Endothelial cell of umbilical vein (primary cell): ENCODE data around the gene FILIP1L. TPM values are rescaled to one million over a fixed set of nuclear protein-coding genes. Genes with fewer than 3 reads are reported as not detected.

Experiments used
- BruUV-seq: library from RNA; stranded (reverse); fragments of 400-500 nt; replicated peaks from 2 replicates; lab custom pipeline; 2021; lab: Mats Ljungman, UMichigan
- CTCF ChIA-PET: fragments of 300-600, 350-600 bp; sonication (Branson Sonifier 250); formaldehyde crosslinking; loops from one replicate; lab custom pipeline; 2021; ENCODE audit warnings: antibody characterized with exemption, inconsistent platforms; lab: Charles Lee
- POLR2A ChIA-PET: fragments of 300-600, 350-600 bp; sonication (Branson Sonifier 250); formaldehyde crosslinking; loops from one replicate; lab custom pipeline; 2021; ENCODE audit warnings: antibody characterized with exemption, inconsistent platforms; lab: Charles Lee
- DNase-seq: peaks from one replicate; pipeline ENCODE4 v3.0.0-alpha.2; 2011; ENCODE audit warnings: low read depth, low spot score
- FAIRE-seq: peaks from 2 replicates; lab custom pipeline; 2011; peaks lifted over from hg19 to GRCh38; lab: Jason Lieb, UNC
- H2AFZ ChIP-seq: 2 replicates; pipeline ENCODE4 v1.6.0; 2012; ENCODE audit warnings: low read depth, low read length, control low read depth, inconsistent platforms
- H3K27ac ChIP-seq: 2 replicates; pipeline ENCODE4 v1.5.1; 2011; ENCODE audit warnings: low read depth, mild to moderate bottlenecking, control low read depth, low read length, moderate library complexity; ENCODE audit not compliant: insufficient read depth
- H3K27me3 ChIP-seq, 2 experiments: 2 replicates each; pipeline versions ENCODE4 v1.6.0 to v1.6.1; 2011; ENCODE audit warnings: low read length in 2 of 2, mixed read lengths in 1 of 2; ENCODE audit not compliant: control insufficient read depth in 2 of 2, insufficient read depth in 2 of 2
- H3K36me3 ChIP-seq, 2 experiments: 2 replicates in 1 of 2; 3 replicates in 1 of 2; pipeline ENCODE4 v1.5.1; 2011; ENCODE audit warnings: low read length in 2 of 2, mild to moderate bottlenecking in 1 of 2, moderate library complexity in 1 of 2; ENCODE audit not compliant: control insufficient read depth in 2 of 2, insufficient read depth in 2 of 2; ENCODE audit errors: extremely low read depth in 1 of 2
- H3K4me1 ChIP-seq: 3 replicates; pipeline ENCODE4 v1.5.1; 2011; ENCODE audit warnings: mild to moderate bottlenecking, low read length; ENCODE audit not compliant: control insufficient read depth, insufficient read depth; ENCODE audit errors: extremely low read depth
- H3K4me2 ChIP-seq: 2 replicates; pipeline ENCODE4 v1.6.1; 2011; ENCODE audit warnings: low read length, control low read depth, mixed read lengths; ENCODE audit not compliant: insufficient read depth
- H3K4me3 ChIP-seq, 3 experiments: fragments of 200-600 bp in 1 of 3; sonication (generic), shearing (Covaris generic) in 1 of 3; replicated peaks in 1 of 3; 2 replicates each; pipeline ENCODE4 v1.5.1; 2011 to 2016; ENCODE audit warnings: control low read depth in 3 of 3, low read length in 3 of 3, mild to moderate bottlenecking in 2 of 3, inconsistent platforms in 1 of 3, low read depth in 1 of 3, moderate library complexity in 1 of 3; ENCODE audit not compliant: insufficient read depth in 1 of 3
- H3K79me2 ChIP-seq: 2 replicates; pipeline ENCODE4 v1.6.0; 2012; ENCODE audit warnings: low read length, inconsistent platforms; ENCODE audit not compliant: control insufficient read depth, insufficient read depth
- H3K9ac ChIP-seq: replicated peaks from 2 replicates; pipeline ENCODE3; 2011; ENCODE audit warnings: low read length, control low read depth; ENCODE audit not compliant: insufficient read depth; ENCODE audit errors: extremely low read depth
- H3K9me1 ChIP-seq: replicated peaks from 3 replicates; pipeline ENCODE4 v1.6.0; 2011; ENCODE audit warnings: mild to moderate bottlenecking, low read length; ENCODE audit not compliant: control insufficient read depth, insufficient read depth; ENCODE audit errors: extremely low read depth
- H3K9me3 ChIP-seq: replicated peaks from 2 replicates; pipeline ENCODE4 v1.5.1; 2012; ENCODE audit warnings: low read length, inconsistent platforms; ENCODE audit not compliant: control insufficient read depth, insufficient read depth
- H4K20me1 ChIP-seq: replicated peaks from 2 replicates; pipeline ENCODE3; 2011; ENCODE audit warnings: mild to moderate bottlenecking, low read length; ENCODE audit not compliant: control insufficient read depth, insufficient read depth; ENCODE audit errors: extremely low read depth
- EZH2 ChIP-seq: IDR thresholded peaks from 2 replicates; pipeline ENCODE4 v1.6.1; 2012; ENCODE audit warnings: borderline replicate concordance, low read depth, mild to moderate bottlenecking, moderate library complexity, low read length, inconsistent platforms; ENCODE audit not compliant: severe bottlenecking
- FOS ChIP-seq: IDR thresholded peaks from 2 replicates; pipeline ENCODE4 v1.6.1; 2011; ENCODE audit warnings: mild to moderate bottlenecking, low read length, moderate library complexity, borderline replicate concordance; ENCODE audit not compliant: insufficient read depth
- GATA2 ChIP-seq: IDR thresholded peaks from 2 replicates; pipeline ENCODE4 v1.7.0; 2011; ENCODE audit warnings: low read depth, mild to moderate bottlenecking, moderate library complexity, mixed read lengths, low read length; ENCODE audit not compliant: insufficient read length, insufficient read depth
- JUN ChIP-seq: IDR thresholded peaks from 2 replicates; pipeline ENCODE4 v1.6.1; 2011; ENCODE audit warnings: borderline replicate concordance, low read depth; ENCODE audit not compliant: insufficient read length, insufficient read depth
- MYC ChIP-seq: IDR thresholded peaks from one replicate; pipeline ENCODE4 v1.6.1; 2011; ENCODE audit warnings: mild to moderate bottlenecking, low read depth, low read length
- POLR2A ChIP-seq: IDR thresholded peaks from 2 replicates; pipeline ENCODE4 v1.6.1; 2012; ENCODE audit warnings: low read depth, mild to moderate bottlenecking, control low read depth, low read length
- POLR2AphosphoS5 ChIP-seq: IDR thresholded peaks from 2 replicates; pipeline ENCODE4 v1.6.1; 2012; ENCODE audit warnings: low read depth, mild to moderate bottlenecking, control low read depth, low read length, moderate library complexity; ENCODE audit not compliant: insufficient read depth
- dilution Hi-C: fragments of 300-500 bp; cut with MboI; formaldehyde crosslinking; loops from one replicate; pipeline ENCODE4 v1.15.0; 2019; ENCODE audit warnings: low sequenced_read_pairs; ENCODE audit not compliant: extremely low pct_ligation_motif_present
- intact Hi-C: fragments of 100-400 bp; cut with micrococcal nuclease; formaldehyde crosslinking; loops from one replicate; pipeline ENCODE4 v1.10.0; 2022
- polyA plus RNA-seq, 4 experiments: library from polyadenylated mRNA; depleted of rRNA in 3 of 4; stranded (reverse) in 3 of 4; unstranded in 1 of 4; fragments of >200 nt; gene quantifications; 2 replicates each; pipeline versions ENCODE4 v1.2.1 to v1.2.3, GENCODE V29; 2011 to 2012; ENCODE audit warnings: missing spikeins in 1 of 4
- total RNA-seq: library from RNA; stranded (reverse); gene quantifications from 2 replicates; pipeline ENCODE4 v1.2.3, GENCODE V29; 2021
- TF ChIP-seq, protein P1 (sequence below), 2 donors: IDR thresholded peaks; 1 replicate in 1 of 2; 2 replicates in 1 of 2; pipeline ENCODE4 v1.5.1; 2011; ENCODE audit warnings: low read length in 2 of 2, mild to moderate bottlenecking in 2 of 2, moderate library complexity in 2 of 2, control low read depth in 1 of 2, inconsistent platforms in 1 of 2, low read depth in 1 of 2; ENCODE audit not compliant: insufficient read depth in 1 of 2; ENCODE audit errors: extremely low read depth in 1 of 2
- TF ChIP-seq, protein P2 (sequence below): IDR thresholded peaks from 2 replicates; pipeline ENCODE4 v1.6.1; 2011; ENCODE audit not compliant: insufficient read depth, insufficient read length

Gene FILIP1L
- total and polyA plus RNA-seq, 2 donors (not counting 3 experiments of a cell fraction or from before 2014, with no cell fraction given) = 26.0 to 29.9 TPM

DNA sequence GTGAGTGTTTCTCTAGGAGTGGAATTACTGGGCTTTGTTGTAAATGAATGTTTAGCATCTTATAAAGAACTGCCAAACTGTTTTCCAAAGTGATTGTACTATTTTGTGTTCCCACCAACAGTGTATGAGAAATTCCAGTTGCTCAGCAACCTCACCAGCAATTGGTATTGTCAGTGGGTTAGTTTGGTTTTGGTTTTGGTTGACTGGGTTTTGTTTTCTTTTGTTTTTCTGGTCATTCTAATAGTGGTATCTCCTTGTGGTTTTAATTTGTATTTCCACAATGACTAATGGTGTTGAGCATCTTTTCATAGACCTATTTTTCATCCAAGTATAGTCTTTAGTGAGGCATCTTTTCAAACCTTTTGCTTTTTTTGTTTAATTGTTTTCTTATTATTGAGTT is 27.1 kb downstream of the FILIP1L start:
- DNase-seq (no peak), FAIRE-seq (no peak)
- dilution Hi-C loops = no loop called here
- ChIA-PET POLR2A (no interaction called here), CTCF (interaction anchor here (1.8 kb wide), 1 partner anchor 18 kb away, joined by 7 read pairs; no protein-coding TSS in a partner anchor)
- no peaks in the 10 kb centered on the region for H3K79me2 ChIP-seq
- H3K4me3 ChIP-seq = no peak overlapping the region
- TF ChIP-seq FOS (no peak), MYC (no peak), POLR2AphosphoS5 (no peak), GATA2 (no peak), JUN (no peak), POLR2A (no peak), EZH2 (no peak)
- TF ChIP-seq, protein P1, sequence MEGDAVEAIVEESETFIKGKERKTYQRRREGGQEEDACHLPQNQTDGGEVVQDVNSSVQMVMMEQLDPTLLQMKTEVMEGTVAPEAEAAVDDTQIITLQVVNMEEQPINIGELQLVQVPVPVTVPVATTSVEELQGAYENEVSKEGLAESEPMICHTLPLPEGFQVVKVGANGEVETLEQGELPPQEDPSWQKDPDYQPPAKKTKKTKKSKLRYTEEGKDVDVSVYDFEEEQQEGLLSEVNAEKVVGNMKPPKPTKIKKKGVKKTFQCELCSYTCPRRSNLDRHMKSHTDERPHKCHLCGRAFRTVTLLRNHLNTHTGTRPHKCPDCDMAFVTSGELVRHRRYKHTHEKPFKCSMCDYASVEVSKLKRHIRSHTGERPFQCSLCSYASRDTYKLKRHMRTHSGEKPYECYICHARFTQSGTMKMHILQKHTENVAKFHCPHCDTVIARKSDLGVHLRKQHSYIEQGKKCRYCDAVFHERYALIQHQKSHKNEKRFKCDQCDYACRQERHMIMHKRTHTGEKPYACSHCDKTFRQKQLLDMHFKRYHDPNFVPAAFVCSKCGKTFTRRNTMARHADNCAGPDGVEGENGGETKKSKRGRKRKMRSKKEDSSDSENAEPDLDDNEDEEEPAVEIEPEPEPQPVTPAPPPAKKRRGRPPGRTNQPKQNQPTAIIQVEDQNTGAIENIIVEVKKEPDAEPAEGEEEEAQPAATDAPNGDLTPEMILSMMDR (IDR thresholded peaks at IDR 0.05; ENCODE audit: extremely low read depth in 1 of 2, insufficient read depth in 1 of 2, low read depth in 1 of 2, low read length in 2 of 2) = no peak
- TF ChIP-seq, protein P2, sequence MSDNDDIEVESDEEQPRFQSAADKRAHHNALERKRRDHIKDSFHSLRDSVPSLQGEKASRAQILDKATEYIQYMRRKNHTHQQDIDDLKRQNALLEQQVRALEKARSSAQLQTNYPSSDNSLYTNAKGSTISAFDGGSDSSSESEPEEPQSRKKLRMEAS = no peak
- H3K9me3 ChIP-seq = no peaks in the 10 kb centered on the region
- intact Hi-C loops = no loop called here
- H4K20me1 ChIP-seq = no peaks in the 10 kb centered on the region
- H3K27ac ChIP-seq = no peak overlapping the region
- H2AFZ ChIP-seq = no peak overlapping the region
- H3K4me2 ChIP-seq = no peak overlapping the region
- no TSS peak for BruUV-seq
- no peaks in the 10 kb centered on the region for H3K27me3 ChIP-seq
- H3K36me3 ChIP-seq = no peaks in the 10 kb centered on the region
- H3K9ac ChIP-seq = no peak overlapping the region
- H3K9me1 ChIP-seq = no peaks in the 10 kb centered on the region
- H3K4me1 ChIP-seq = peaks cover 5% of the 10 kb centered on the region
